SIG-M5 treated with dmso at 0.1 percent for 504 hours (cell line): ENCODE measurements around the gene MMP17.
"Not testable (repeated sequence)": the region's sequence is repeated elsewhere in the genome, so short reads cannot be mapped to it uniquely, and the experiment has no call there.

Experiments
- DNase-seq: peaks from one replicate; lab custom pipeline; 2025; ENCODE audit not compliant: unreplicated experiment; lab: John Stamatoyannopoulos, UW

The MMP17 gene

DNA sequence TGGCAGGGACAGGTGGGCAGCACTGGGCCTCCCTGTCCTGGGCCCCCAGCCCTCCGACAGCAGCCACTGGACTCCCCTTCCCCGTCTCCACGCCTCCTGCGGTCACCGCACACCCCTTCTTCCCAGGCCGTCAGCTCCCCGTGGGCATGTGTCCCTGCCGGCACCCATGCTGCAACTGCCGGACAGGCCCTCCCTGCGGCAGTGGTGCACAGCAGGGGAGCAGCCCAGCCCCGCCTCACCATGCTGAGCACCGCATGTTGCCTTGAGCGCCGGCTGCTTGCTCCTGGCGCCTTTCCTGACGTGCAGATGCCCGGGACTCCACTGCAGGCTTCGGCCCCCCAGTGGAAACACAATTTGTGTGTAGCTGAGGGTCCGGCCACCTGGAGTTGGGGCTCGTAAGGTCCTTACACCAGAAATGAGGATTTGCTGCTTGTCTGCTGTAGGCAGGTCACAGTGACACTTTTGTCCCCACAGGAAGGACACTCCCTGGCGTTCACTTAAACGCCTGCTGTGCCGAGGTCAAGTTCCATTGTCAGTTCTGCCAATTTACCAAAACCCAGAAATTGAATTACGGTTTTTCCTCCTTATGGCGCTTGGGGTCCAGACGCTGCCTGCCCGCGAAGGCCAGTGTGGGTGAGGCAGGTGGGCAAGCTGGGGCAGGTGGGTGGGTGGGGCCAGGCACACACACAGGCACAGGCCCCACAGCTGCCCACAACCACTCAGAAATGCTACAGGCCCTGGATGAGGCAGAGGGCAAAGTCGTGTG, 28.2 kb upstream of the MMP17 start:
- no peak for DNase-seq

DNA sequence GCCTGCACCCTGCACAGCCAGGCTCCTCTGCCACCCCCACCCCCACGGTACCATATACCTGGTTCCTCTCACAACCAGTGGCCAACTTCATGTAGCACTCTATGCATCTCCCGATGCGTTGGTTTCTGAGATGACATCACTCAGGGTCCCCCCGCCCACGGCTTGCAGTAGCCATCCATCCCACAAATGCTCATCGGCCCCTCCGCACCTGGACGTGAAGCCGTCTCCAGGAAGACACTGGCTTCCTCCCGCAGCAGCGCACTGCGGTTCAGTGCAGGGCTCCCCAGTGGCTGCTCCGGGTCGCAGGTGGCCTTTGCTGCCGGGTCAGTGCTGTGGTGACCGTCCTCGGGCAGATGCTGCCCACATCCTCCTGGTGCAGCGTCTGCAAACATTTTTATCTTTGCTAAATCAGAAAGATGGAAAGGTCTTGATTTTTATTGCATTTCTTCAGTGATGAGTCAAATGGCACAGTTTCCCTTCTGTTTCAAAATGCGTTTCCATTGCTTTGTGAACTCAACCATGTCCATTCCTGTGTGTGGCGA, 27.5 kb upstream of the MMP17 start:
- DNase-seq = no peak

DNA sequence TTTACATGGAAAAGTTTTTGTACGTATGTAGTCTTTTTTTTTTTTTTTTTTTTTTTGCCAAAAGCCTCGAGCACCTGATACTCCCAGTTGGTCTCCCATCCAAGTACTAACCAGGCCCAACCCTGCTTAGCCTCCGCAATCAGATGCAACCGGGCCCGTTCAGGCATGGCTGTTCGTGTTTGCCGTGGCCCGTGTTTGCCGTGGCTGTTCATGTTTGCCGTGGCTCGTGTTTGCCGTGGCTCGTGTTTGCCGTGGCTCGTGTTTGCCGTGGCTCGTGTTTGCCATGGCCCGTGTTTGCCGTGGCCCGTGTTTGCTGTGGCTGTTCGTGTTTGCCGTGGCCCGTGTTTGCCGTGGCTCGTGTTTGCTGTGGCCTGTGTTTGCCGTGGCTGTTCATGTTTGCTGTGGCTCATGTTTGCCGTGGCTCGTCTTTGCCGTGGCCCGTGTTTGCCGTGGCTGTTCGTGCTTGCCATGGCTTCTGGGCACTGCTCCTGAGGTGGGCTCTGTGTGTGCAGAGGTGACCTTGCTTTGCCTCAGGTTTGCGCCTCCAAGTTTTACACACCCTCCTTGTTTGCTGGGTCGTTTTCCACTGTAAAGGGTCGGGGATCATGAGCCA, 26.8 kb upstream of the MMP17 start:
- DNase-seq = no peak

DNA sequence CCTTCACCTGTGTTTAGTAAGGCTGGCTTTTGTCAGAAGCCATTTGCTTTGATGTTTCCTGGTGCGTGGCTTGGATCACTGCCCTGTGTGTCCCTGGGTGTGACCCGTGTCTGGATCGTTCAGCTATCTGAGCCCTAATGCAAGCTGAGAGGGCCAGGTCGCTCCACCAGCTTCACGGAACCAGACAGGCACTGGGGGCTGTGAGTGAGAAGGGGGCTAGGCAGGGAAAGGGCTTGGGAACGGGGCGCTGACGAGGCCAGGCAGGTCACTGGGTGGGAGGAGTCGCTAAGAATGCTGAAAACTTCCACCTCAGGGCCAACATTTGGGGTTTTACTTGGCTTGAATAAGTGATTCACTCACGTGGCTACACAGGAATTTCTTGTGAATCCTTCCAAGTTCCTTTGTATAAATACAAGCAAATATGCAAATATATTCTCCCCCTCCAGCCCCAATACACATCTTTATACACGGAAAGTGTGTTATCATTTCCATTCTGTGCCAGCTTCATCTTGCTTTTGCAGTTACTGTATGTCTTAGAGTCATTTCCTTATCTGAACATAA, 24.2 kb upstream of the MMP17 start:
- DNase-seq = no peak

DNA sequence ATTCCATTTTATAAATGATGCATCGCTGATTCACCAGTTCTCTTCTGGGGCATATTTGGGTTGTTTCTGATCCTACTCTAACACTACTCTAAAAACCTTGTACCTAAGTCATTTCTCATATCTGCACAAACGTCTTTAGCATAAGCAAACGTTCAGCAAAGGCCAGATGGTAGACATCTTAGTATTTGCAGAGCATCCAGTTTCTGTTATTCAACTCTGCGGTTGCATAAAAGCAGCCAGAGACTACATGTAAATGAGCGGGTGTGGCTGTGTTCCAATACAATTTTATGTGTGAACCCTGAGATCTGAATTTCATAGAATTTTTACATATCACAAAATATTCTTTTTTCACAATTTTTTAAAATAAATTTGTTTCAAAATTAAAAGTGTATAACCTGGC, 22.8 kb upstream of the MMP17 start:
- DNase-seq = no peak

DNA sequence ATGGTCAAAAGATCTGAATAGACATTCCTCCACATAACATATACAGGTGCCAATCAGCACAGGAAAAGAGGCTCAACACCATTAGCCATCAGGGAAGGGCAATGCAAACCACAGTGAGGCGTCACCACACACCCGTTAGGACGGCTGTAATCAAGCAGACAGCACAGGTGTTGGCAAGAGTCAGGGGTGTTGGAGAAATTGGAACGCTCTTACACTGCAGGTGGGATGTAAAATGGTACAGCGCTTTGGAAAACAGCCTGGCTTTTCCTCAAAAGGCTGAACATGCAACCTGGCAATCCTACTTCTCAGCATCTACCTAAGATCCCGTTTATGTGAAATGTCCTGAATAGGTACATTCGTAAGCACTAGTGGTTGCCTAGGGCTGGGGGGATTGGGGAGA, 21.5 kb upstream of the MMP17 start:
- no peak for DNase-seq

DNA sequence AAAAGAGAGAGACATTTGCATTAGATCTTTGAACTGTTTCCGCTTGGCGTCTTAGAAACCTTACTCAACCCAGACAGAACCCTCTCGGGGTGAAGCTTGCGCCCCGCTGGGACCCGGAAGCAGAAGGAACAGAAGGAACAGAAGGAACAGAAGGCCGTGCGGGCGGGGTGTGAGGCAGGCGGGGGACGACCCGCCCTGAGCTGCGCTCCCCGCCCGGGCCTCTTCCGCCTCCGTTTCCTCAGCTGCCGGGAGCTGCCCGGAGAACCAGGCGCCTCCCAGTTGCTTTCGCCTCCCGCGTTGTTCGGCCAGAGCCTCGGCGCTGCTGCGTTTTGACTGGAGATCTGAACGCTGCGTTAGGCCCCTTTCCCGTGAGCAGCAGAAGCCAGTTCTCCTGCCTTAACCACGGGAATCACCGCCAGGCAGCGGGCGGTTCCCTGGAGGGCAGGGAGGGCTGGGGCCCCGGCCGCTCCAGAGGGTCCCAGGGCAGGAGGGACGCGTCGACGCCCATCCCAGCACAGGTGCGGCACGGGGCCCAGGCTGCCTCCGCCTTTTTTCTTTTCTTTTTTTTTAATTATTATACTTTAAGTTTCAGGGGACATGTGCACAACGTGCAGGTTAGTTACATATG, 19.3 kb upstream of the MMP17 start:
- no peak for DNase-seq

DNA sequence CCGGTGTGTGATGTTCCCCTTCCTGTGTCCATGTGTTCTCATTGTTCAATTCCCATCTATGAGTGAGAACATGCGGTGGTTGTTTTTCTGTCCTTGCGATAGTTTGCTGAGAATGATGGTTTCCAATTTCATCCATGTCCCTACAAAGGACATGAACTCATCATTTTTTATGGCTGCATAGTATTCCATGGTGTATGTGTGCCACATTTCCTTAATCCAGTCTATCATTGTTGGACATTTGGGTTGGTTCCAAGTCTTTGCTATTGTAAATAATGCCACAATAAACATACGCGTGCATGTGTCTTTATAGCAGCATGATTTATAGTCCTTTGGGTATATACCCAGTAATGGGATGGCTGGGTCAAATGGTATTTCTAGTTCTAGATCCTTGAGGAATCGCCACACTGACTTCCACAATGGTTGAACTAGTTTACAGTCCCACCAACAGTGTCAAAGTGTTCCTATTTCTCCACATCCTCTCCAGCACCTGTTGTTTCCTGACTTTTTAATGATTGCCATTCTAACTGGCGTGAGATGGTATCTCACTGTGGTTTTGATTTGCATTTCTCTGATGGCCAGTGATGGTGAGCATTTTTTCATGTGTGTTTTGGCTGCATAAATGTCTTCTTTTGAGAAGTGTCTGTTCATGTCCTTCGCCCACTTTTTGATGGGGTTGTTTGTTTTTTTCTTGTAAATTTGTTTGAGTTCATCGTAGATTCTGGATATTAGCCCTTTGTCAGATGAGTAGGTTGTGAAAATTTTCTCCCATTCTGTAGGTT, 18.5 kb upstream of the MMP17 start:
- not testable (repeated sequence) for DNase-seq

DNA sequence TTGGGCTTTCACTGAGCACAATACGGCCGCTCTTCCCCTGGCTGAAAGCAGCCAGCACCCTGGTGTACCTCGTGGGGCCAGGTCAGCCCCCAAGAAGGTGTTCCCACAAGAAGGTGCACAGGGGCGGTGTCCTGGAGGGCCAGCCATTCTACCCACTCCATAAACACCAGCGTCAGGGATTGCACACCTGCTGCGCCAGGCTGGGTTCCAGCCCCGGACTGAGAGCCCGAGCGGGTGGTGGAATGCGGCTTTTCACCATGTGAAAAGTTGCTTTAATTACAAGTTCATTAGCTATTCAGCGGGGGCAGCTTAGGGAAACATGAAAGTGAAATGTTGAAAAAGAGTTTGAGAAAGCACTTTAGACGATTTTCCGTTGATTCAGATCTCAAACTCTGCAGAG, 17.5 kb upstream of the MMP17 start:
- no peak for DNase-seq

DNA sequence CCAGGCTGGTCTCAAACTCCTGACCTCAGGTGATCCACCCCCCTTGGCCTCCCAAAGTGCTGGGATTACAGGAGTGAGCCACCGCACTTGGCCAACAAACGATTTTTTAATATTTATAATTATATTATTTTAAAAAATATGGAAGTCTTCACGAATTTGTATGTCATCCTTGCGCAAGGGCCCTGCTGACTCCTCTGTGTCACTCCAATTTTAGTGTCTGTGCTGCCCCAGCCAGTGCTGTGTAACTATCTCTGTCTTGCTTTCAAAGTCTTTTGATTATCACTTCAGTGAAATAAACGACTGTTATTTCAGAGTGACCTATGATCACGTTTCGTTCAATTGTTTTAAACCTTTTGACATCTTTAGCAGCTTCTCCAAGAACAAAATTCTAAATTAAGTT, 13.1 kb upstream of the MMP17 start:
- peak; percentile 55 for DNase-seq

DNA sequence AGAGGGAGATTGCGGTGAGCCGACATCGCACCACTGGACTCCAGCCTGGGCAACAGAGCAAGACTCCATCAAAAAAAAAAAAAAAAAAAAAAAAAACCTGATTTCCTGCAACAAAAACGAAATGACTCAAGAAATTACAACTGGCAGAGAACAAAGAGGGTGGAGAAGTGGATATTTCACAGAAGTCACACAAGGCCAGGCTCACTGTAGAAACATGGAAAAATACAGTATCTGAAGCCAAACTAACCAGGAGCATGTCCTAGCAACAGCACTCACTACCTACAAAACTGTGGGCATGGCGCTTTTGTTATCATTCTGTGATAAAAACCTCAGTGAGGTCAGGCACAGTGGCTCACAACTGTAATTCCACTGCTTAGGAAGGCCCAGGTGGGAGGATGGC, 11.7 kb upstream of the MMP17 start:
- DNase-seq = no peak

DNA sequence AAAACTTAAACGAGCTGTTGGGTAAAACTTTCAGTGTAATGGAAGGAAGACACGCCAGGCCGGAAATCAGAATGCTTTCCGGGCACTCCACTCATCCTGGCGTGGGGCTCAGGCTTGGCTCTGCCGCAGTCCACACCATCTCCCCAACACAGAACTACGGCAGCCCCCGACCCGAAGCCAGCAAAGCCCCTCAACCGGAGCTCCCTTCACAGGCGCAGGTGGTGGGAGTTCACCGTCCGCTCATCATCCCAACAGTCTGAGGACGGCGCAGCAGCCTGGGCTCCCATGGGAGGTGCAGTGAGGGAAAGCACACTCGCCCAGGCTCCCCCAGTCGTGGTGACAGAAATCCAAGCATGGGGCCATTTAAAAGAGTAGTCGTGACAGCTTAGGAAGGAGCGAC, 11.0 kb upstream of the MMP17 start:
- no peak for DNase-seq

DNA sequence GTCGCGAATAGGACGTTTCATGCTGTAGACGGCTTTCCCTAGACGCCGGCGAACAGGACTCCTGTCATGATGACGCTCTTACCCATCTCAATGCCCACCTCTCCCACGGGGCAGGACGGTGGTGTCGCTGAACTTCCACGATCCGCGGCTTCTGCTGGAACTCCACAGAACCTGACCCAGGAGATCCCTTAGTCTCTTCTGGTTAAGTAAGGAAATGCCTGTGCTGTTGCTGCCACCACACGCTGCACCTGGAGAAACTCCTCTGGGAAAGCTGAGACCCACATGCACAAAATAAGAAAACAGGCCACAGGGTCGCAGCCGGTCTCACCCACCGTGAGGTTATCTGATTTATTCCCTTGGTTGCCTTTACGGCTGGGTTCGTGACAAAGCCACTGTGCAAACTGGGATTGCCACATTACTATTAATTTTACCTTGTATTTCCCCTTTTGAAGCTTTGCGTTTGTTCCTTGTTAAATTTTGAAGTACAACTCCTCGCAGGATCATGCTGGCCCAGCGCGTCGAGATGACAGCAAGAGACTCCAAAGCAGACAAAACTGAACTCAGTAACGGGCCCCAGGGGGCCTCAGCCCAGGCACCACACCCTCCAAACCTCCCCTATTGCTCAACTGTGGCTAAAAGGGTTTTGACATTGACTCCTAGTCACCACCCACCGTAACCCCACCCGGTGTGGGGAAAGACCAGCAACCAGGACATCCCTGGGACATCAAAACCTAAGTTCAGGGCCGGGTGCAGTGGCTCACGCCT, 9.2 kb upstream of the MMP17 start:
- DNase-seq = peak; percentile 99

DNA sequence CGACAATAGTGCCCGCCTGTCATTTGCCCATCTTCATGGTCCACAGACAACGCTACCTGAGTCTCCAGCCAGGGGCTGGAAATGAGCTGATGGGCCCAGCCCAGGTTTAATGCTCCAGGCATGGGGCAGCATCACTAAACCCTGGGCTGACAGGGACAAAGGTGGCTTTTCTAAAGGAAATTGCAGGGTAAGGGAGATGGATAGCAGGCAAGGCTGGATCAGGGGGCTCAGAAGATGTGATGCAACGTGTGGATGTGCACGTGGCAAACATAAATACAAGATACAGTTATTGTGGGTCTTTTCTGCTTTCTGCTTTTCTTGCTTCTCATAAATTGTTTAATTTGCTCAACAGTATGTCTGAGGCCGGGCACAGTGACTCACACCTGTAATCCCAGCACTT, 3.7 kb upstream of the MMP17 start:
- no peak for DNase-seq

DNA sequence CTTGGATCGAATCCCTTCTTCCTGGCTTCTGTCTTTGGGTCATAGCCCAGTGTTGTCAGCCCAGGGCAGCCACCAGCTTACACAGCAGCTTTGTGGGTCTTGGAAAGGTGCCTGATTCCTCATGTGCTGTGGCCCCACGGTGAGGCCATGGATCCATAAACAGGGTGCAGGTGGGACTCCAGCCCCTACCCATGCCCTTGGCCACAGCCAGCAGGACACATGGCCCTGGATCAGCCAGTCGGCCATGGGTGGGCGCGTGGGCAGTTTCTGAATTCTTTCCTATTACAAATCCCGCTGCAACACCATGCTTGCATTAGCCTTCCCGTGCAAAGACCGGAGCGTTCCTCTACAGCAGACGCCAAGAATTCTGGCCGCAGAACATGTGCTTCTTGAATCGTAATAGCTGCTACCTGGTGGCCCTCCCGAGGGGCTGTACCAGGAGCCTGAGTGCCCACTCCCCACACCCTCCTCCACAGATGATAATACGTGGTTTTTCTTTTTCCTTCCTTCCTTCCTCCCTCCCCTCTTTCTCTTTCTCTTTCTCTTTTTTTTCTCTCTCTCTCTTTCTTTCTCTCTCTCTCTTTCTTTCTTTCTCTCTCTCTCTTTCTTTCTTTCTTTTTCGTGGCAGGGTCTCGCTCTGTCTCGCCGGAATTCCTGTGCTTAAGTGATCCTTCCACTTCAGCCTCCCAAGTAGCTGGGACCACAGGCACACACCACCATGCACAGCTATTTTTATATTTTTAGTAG, 2.9 kb upstream of the MMP17 start:
- DNase-seq = no peak

DNA sequence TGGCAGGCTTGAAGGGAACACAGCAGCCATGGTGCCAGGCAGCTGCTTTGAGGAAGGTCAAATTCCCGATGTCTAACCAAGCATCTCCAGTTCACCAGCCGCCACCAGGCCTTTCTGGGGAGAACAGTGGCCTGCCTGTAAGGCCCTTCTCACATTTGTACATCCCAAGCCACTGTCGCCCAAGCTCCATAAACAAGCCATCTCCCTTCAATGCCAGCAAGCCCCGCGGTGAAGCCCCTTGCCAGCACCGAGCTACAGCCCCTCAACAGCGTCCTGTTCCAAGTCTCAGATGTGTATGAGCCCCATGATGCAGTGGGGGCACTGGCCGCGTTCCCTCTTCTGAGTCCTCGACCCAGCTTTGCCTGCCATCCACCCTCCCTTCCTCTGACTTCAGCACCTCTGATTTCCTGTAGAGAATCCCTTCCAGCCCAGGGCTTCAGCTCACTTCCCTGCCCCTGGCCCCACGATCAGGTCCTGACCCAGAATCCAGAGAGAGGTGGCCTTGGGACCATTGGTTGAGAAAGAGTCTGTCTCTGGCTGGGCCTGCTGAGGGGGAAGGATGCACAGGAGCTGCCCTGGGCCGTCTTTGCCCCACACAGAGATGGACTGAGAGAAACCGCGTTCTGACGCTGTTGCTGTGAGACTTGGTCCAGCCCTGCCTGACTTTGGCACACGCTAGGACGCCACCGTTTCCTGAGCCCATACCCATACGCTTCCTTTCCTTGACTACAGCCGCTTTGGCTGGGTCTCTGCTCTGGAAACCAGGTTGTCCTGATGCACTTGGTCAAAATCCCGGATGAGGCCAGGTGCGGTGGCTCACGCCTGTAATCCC, 1.9 kb upstream of the MMP17 start:
- DNase-seq = no peak

DNA sequence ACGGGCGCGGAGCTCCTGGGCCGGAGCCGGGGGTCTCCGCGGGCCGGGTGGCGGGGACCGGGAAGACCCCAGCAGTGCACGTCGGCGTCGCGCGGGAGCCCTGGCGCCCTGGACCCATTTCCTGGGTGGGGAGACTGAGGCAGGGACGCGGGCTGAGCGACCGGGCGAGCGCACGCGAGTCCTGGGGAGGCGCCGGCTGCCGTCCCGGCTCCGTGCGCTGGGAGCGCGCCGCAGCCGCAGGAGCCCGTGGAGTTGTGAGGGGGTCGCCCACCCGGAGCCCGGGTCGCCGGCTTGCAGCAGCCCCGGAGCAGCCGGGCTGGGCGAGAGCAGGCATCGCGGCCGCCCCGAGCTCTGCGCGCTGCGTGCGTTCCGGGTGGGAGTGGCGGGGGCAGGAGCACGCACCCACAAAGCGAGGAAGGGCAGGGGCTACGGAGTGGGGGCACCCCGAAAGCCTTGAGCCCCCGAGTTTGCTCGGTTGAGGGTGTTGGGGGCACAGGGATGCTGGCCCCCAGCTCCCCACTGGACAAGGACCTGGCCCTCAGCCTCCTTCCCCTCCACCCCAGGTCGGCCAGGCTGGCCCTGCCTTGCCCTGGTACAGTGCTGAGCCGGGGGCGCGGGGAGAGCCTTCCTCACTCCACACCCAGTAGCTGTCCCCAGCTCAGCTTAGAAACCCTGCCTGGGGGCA, 620 bp downstream of the MMP17 start:
- no peak for DNase-seq

DNA sequence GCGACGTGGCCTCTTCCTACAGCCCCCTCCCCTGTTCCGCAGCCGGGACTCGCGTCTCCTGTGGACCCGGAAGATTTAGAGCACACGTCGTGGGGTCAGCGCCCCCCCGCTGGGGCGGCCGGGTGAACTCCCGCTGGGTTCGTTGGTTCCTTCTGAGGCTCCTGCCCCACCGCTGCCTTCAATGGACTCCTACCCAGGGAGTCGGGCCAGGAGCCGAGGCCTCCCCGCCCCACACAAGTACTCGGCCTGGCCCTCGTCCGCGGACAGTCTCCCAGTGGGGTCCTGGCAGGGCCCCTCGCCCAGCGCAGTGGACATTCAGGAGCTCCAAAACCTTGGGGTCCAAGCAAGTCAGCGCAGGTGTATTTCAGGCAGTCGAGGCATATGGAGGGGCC, 1.2 kb downstream of the MMP17 start:
- DNase-seq = peak; percentile 73
